HUES48 (cell line): ENCODE data around the gene NTN1.
"Not testable (repeated sequence)": the region's sequence is repeated elsewhere in the genome, so short reads cannot be mapped to it uniquely, and the experiment has no call there.

Experiments used
- H3K27ac ChIP-seq: one replicate; pipeline ENCODE4 v1.7.0; 2013; ENCODE audit warnings: low read depth, low read length, inconsistent platforms
- H3K27me3 ChIP-seq: 2 replicates; pipeline ENCODE4 v1.6.1; 2013; ENCODE audit warnings: mild to moderate bottlenecking, low read length; ENCODE audit not compliant: control insufficient read depth, insufficient read depth
- H3K36me3 ChIP-seq: 2 replicates; pipeline ENCODE4 v1.6.1; 2013; ENCODE audit warnings: low read length; ENCODE audit not compliant: control insufficient read depth, insufficient read depth
- H3K4me1 ChIP-seq: 2 replicates; pipeline ENCODE4 v1.6.1; 2013; ENCODE audit warnings: mild to moderate bottlenecking, low read length; ENCODE audit not compliant: control insufficient read depth, insufficient read depth
- H3K4me3 ChIP-seq: 2 replicates; pipeline ENCODE4 v1.5.1; 2013; ENCODE audit warnings: mild to moderate bottlenecking, low read depth, low read length
- H3K9ac ChIP-seq: 2 replicates; pipeline ENCODE4 v1.6.1; 2013; ENCODE audit warnings: mild to moderate bottlenecking, low read depth, low read length, moderate library complexity
- H3K9me3 ChIP-seq: 2 replicates; pipeline ENCODE4 v1.6.1; 2013; ENCODE audit warnings: low read length; ENCODE audit not compliant: control insufficient read depth, insufficient read depth

The NTN1 gene

GRCh38 chr17:9021158-9021991 is at the start of gene NTN1:
Gene NTN1, plus strand, starts transcription at chr17:9021510. Its CDS starts 864 bp downstream, at chr17:9022374.
- no peak within 1 kb of the TSS for H3K27ac ChIP-seq
- peaks cover 98% of the 10 kb centered on the region for H3K27me3 ChIP-seq
- no peaks in the 10 kb centered on the region for H3K9me3 ChIP-seq
- no peak within 1 kb of the TSS for H3K9ac ChIP-seq
- peak within 1 kb of the TSS; percentile 62 for H3K4me3 ChIP-seq
- no peaks in the 10 kb centered on the region for H3K36me3 ChIP-seq
- H3K4me1 ChIP-seq = peaks cover 37% of the 10 kb centered on the region

GRCh38 chr17:8975091-8975725 is 46.1 kb upstream of the NTN1 start:
- Histone ChIP-seq H3K4me3 (no peak overlapping the region), H3K9ac (no peak overlapping the region), H3K27ac (no peak overlapping the region), H3K27me3 (no peaks in the 10 kb centered on the region), H3K4me1 (no peaks in the 10 kb centered on the region), H3K36me3 (no peaks in the 10 kb centered on the region), H3K9me3 (0 out of 2 replicates have a peak, but pooled peaks cover 3% of the 10 kb centered on the region)

GRCh38 chr17:8976638-8977037 is 44.7 kb upstream of the NTN1 start:
- Histone ChIP-seq H3K9ac (no peak overlapping the region), H3K9me3 (0 out of 2 replicates have a peak, but pooled peaks cover under 1% of the 10 kb centered on the region), H3K4me3 (no peak overlapping the region), H3K4me1 (no peaks in the 10 kb centered on the region), H3K27me3 (no peaks in the 10 kb centered on the region), H3K36me3 (no peaks in the 10 kb centered on the region), H3K27ac (no peak overlapping the region)

- no peaks in the 10 kb centered on the region for H3K27me3 ChIP-seq
- no peaks in the 10 kb centered on the region for H3K4me1 ChIP-seq
- no peaks in the 10 kb centered on the region for H3K36me3 ChIP-seq
- H3K9me3 ChIP-seq = no peaks in the 10 kb centered on the region
- no peak overlapping the region for H3K27ac ChIP-seq
- no peak overlapping the region for H3K9ac ChIP-seq
- H3K4me3 ChIP-seq = no peak overlapping the region
These were observed 41.6 kb upstream of the NTN1 start for GRCh38 chr17:8979715-8980114.

- H3K9ac ChIP-seq = no peak overlapping the region
- 0 out of 2 replicates have a peak, but pooled peaks cover 4% of the 10 kb centered on the region for H3K9me3 ChIP-seq
- no peaks in the 10 kb centered on the region for H3K36me3 ChIP-seq
- no peaks in the 10 kb centered on the region for H3K27me3 ChIP-seq
- no peak overlapping the region for H3K4me3 ChIP-seq
- no peak overlapping the region for H3K27ac ChIP-seq
- H3K4me1 ChIP-seq = no peaks in the 10 kb centered on the region
These were observed 39.9 kb upstream of the NTN1 start for GRCh38 chr17:8981443-8981842.

- H3K4me3 ChIP-seq, H3K27me3 ChIP-seq, H3K9ac ChIP-seq, H3K36me3 ChIP-seq, H3K27ac ChIP-seq, H3K4me1 ChIP-seq, H3K9me3 ChIP-seq: not testable (repeated sequence)
These were observed 37.1 kb upstream of the NTN1 start for GRCh38 chr17:8984225-8984624.

GRCh38 chr17:8985054-8985701 is 36.1 kb upstream of the NTN1 start:
- Histone ChIP-seq H3K27ac (no peak overlapping the region), H3K4me1 (no peaks in the 10 kb centered on the region), H3K4me3 (no peak overlapping the region), H3K9ac (no peak overlapping the region), H3K9me3 (0 out of 2 replicates have a peak, but pooled peaks cover 4% of the 10 kb centered on the region), H3K27me3 (no peaks in the 10 kb centered on the region), H3K36me3 (no peaks in the 10 kb centered on the region)

- Histone ChIP-seq H3K9me3 (0 out of 2 replicates have a peak, but pooled peaks cover 4% of the 10 kb centered on the region), H3K4me1 (no peaks in the 10 kb centered on the region), H3K27ac (no peak overlapping the region), H3K9ac (no peak overlapping the region), H3K36me3 (no peaks in the 10 kb centered on the region), H3K4me3 (no peak overlapping the region), H3K27me3 (no peaks in the 10 kb centered on the region)
These were observed 35.0 kb upstream of the NTN1 start for GRCh38 chr17:8986295-8986694.

GRCh38 chr17:8988263-8988935 is 32.9 kb upstream of the NTN1 start:
- H3K9me3 ChIP-seq, H3K9ac ChIP-seq, H3K36me3 ChIP-seq, H3K27ac ChIP-seq, H3K27me3 ChIP-seq, H3K4me3 ChIP-seq, H3K4me1 ChIP-seq: not testable (repeated sequence)

- no peak overlapping the region for H3K27ac ChIP-seq
- H3K9ac ChIP-seq = no peak overlapping the region
- H3K36me3 ChIP-seq = no peaks in the 10 kb centered on the region
- H3K4me3 ChIP-seq = no peak overlapping the region
- H3K9me3 ChIP-seq = no peaks in the 10 kb centered on the region
- H3K4me1 ChIP-seq = peaks cover 14% of the 10 kb centered on the region; the same call in 1 of the 2 replicates
- no peaks in the 10 kb centered on the region for H3K27me3 ChIP-seq
These were observed 29.6 kb upstream of the NTN1 start for GRCh38 chr17:8991514-8992285.
